AG04450 (cell line): ENCODE measurements around the gene CEACAM20. TPM values are rescaled to one million over a fixed set of nuclear protein-coding genes. Genes with fewer than 3 reads are reported as not detected.

Source experiments
- CTCF ChIA-PET: fragments of 300-600, 350-600 bp; formaldehyde crosslinking; extraction: SDS; loops from one replicate; lab custom pipeline; 2022; ENCODE audit warnings: antibody characterized with exemption, inconsistent platforms; lab: Charles Lee
- POLR2A ChIA-PET: fragments of 350-600 bp; formaldehyde crosslinking; extraction: SDS; loops from one replicate; lab custom pipeline; 2021; ENCODE audit warnings: antibody characterized with exemption, inconsistent platforms; lab: Yijun Ruan, JAX
- DNase-seq: peaks from one replicate; pipeline ENCODE4 v3.0.0-alpha.2; 2011; ENCODE audit warnings: low read depth, low spot score
- H3K27ac ChIP-seq: one replicate; pipeline ENCODE4 v1.5.1; 2012; ENCODE audit warnings: low read depth, low read length, control low read depth
- H3K27me3 ChIP-seq: one replicate; pipeline ENCODE4 v1.6.0; 2012; ENCODE audit warnings: low read length; ENCODE audit not compliant: control insufficient read depth, insufficient read depth
- H3K4me3 ChIP-seq: 2 replicates; pipeline ENCODE4 v1.5.1; 2011; ENCODE audit warnings: mild to moderate bottlenecking, low read depth, low read length, control low read depth
- H3K9me3 ChIP-seq: 2 replicates; pipeline ENCODE4 v1.5.1; 2012; ENCODE audit warnings: low read length; ENCODE audit not compliant: control insufficient read depth, insufficient read depth
- CTCF ChIP-seq: IDR thresholded peaks from 2 replicates; pipeline ENCODE4 v1.5.1; 2011; ENCODE audit warnings: low read depth, low read length, control low read depth, inconsistent platforms
- polyA plus RNA-seq: library from polyadenylated mRNA; depleted of rRNA; stranded (reverse); fragments of >200 nt; gene quantifications from 2 replicates; pipeline ENCODE4 v1.2.3, GENCODE V29; 2011

CEACAM20 gene
- polyA plus RNA-seq, 1 experiment = not detected

DNA sequence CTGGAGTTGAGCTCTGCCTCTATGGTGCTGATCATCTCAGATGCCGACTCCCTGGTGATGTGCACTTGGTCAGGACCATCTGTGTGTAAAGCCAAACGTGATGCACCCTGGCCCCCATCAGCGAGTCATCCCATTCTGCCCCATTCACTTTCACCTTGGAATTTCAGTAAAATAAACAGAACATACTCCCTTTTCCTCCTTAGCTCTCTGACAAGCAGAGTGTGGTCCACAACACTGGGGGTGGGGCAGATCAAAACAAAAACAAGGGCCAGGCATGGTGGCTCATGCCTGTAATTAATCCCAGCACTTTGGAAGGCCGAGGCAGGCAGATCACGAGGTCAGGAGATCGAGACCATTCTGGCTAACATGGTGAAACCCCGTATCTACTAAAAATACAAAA lies 12.3 kb downstream of the CEACAM20 start:
- no peak overlapping the region for H3K27ac ChIP-seq
- POLR2A ChIA-PET = interaction anchor here (0.5 kb wide), 1 partner anchor 16 kb away, joined by 3 read pairs; no protein-coding TSS in a partner anchor
- CTCF ChIA-PET = interaction anchor here (0.5 kb wide), 1 partner anchor 12 kb away, joined by 3 read pairs; no protein-coding TSS in a partner anchor
- no peak overlapping the region for H3K4me3 ChIP-seq
- H3K27me3 ChIP-seq = peaks cover 7% of the 10 kb centered on the region
- TF ChIP-seq CTCF = no peak
- DNase-seq = no peak
- H3K9me3 ChIP-seq = peaks cover 2% of the 10 kb centered on the region; the same call in 1 of the 2 replicates

GRCh38 chr19:44515907-44516306 lies 13.6 kb downstream of the CEACAM20 start:
- H3K27me3 ChIP-seq = peaks cover 7% of the 10 kb centered on the region
- CTCF ChIA-PET = no interaction called here
- DNase-seq = no peak
- H3K9me3 ChIP-seq = peaks cover 2% of the 10 kb centered on the region; the same call in 1 of the 2 replicates
- no peak for TF ChIP-seq CTCF
- POLR2A ChIA-PET = no interaction called here
- H3K4me3 ChIP-seq = no peak overlapping the region
- no peak overlapping the region for H3K27ac ChIP-seq

GRCh38 chr19:44515031-44515430 lies 14.4 kb downstream of the CEACAM20 start:
- no peak for TF ChIP-seq CTCF
- no peak overlapping the region for H3K27ac ChIP-seq
- POLR2A ChIA-PET = no interaction called here
- peaks cover 7% of the 10 kb centered on the region for H3K27me3 ChIP-seq
- no peaks in the 10 kb centered on the region for H3K9me3 ChIP-seq
- H3K4me3 ChIP-seq = no peak overlapping the region
- no peak for DNase-seq
- CTCF ChIA-PET = no interaction called here

GRCh38 chr19:44512326-44513298 lies 16.9 kb downstream of the CEACAM20 start:
- POLR2A ChIA-PET = no interaction called here
- peaks cover 3% of the 10 kb centered on the region for H3K27me3 ChIP-seq
- H3K4me3 ChIP-seq = no peak overlapping the region
- H3K9me3 ChIP-seq = no peaks in the 10 kb centered on the region
- peak; percentile 61 for TF ChIP-seq CTCF
- H3K27ac ChIP-seq = no peak overlapping the region
- CTCF ChIA-PET = interaction anchor here (0.8 kb wide), 1 partner anchor 211 kb away, joined by 3 read pairs; no protein-coding TSS in a partner anchor
- peak; percentile 34 for DNase-seq

DNA sequence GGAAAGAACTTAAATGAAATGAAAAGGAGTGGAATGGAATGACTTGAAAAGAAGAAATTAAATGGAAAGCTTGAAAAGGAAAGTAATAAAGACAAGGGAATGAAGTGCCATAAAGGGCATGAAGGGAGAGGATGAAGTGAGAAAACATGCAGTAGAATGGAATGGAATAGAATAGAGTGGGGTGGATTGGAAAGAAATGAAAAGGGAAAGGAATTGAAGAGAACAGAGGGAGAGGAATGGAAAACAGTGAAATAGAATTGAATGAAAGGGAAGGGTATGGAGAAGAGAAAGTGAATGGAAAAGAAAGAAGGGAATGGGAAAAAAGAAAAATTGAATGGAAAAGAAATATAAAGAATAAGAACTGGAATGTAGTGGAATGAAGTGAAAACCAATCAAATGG lies 20.0 kb downstream of the CEACAM20 start:
- Histone ChIP-seq H3K4me3 (no peak overlapping the region), H3K9me3 (no peaks in the 10 kb centered on the region), H3K27me3 (peaks cover 3% of the 10 kb centered on the region), H3K27ac (no peak overlapping the region)
- POLR2A ChIA-PET = no interaction called here
- no peak for DNase-seq
- no peak for TF ChIP-seq CTCF
- CTCF ChIA-PET = no interaction called here
